SK-N-MC (cell line): ENCODE data around the gene OR1B1.

Experiments
- EZH2 ChIP-seq: fragments of 200-600 bp; sonication (generic); IDR thresholded peaks from one replicate; pipeline ENCODE4 v1.6.1; 2017; ENCODE audit warnings: antibody characterized with exemption
- POLR2AphosphoS5 ChIP-seq: IDR thresholded peaks from 2 replicates; pipeline ENCODE4 v1.6.1; 2012; ENCODE audit warnings: mild to moderate bottlenecking, low read depth, low read length, borderline replicate concordance

GRCh38 chr9:122609804-122610203 is 47.6 kb downstream of the OR1B1 start:
- TF ChIP-seq EZH2 (no peak), POLR2AphosphoS5 (no peak)
